Pancreas (tissue), 10 donors: ENCODE measurements around the gene TOMM34. TPM values are rescaled to one million over a fixed set of nuclear protein-coding genes. Genes with fewer than 3 reads are reported as not detected.
A peak's percentile ranks its signal among the peaks of the same experiment; 100 is the strongest.

Source experiments
- ATAC-seq, 4 donors: fragments of 200-7000 bp; cut with Tn5 transposase; one replicate each; pipeline versions ENCODE4 v1.8.0 to v1.9.1; 2020; ENCODE audit warnings: mild to moderate bottlenecking in 4 of 4, moderate library complexity in 4 of 4
- DNase-seq, 6 donors: peaks; one replicate each; pipeline ENCODE4 v3.0.0-alpha.2; 2020
- FAIRE-seq: peaks from 2 replicates; lab custom pipeline; 2012; peaks lifted over from hg19 to GRCh38; lab: Jason Lieb, UNC
- H3K27ac ChIP-seq, 4 donors: fragments of 200-600 bp; sonication (generic); 1 replicate in 3 of 4; 2 replicates in 1 of 4; pipeline versions ENCODE4 v1.5.0 to v1.8.0; 2020
- H3K27me3 ChIP-seq, 4 donors: fragments of 200-600 bp; one replicate each; pipeline ENCODE4 v1.8.0; 2021
- H3K36me3 ChIP-seq, 3 donors: fragments of 200-600 bp; sonication (generic) in 1 of 3; one replicate each; pipeline versions ENCODE4 v1.5.0 to v1.8.0; 2020 to 2021
- H3K4me1 ChIP-seq, 3 donors: fragments of 200-600 bp; one replicate each; pipeline ENCODE4 v1.8.0; 2021
- H3K4me3 ChIP-seq, 4 donors: fragments of 200-600 bp; sonication (generic) in 2 of 4; one replicate each; pipeline versions ENCODE4 v1.5.0 to v1.8.0; 2020 to 2021
- H3K9me3 ChIP-seq, 4 donors: fragments of 200-600 bp; one replicate each; pipeline ENCODE4 v1.8.0; 2021
- WGBS, 2 donors: extraction: QIAGEN DNeasy Blood & Tissue Kit; methylation state at CpG; one replicate each; pipeline ENCODE4 v1.1.7; 2013; 5-methylcytosine and 5-hydroxymethylcytosine counted together
- intact Hi-C, 3 donors: fragments of 100-400 bp; cut with DNase I; formaldehyde crosslinking; loops; one replicate each; pipeline versions ENCODE4 v1.11.1 to v1.14.2; 2022
- polyA plus RNA-seq, 2 donors: library from polyadenylated mRNA; stranded (reverse); fragments of 200-250 nt; gene quantifications; one replicate each; pipeline ENCODE4 v1.2.3, GENCODE V29; 2013
- total RNA-seq, 6 donors: library from RNA; stranded (reverse); fragmentation: NEBNext Ultra II Directional in 4 of 6; extraction: Animal tissue kit (Norgen Biotek cat#: 25700) in 4 of 6; gene quantifications; one replicate each; pipeline versions ENCODE4 v1.2.1 to v1.2.4, GENCODE V29; 2021 to 2023
- TF ChIP-seq, protein P1 (sequence below), 4 donors: fragments of 200-600 bp; sonication (generic) in 3 of 4; IDR thresholded peaks; one replicate each; pipeline versions ENCODE4 v1.5.0 to v1.8.0; 2021; ENCODE audit warnings: antibody characterized with exemption in 4 of 4
- donor health status: healthy with polysubstance abuse.
- donor health status: DM: no; HTN: no; CAD: no; lungs with moderate emphysema.
- donor health status: DM: no; HTN: no; CAD: no.
- donor health status: control.
- donor health status: control.
- donor health status: Bipolar disorder and iron deficiency.
- donor health status: DM: yes; HTN: yes; CAD: no.
- donor health status: DM: no; HTN: no; CAD: no.
- donor health status: DM: no; HTN: no; CAD: no.
- donor health status: DM: yes; HTN: yes; CAD: no.

TOMM34 gene
- total and polyA plus RNA-seq, 8 donors, result 4.9 to 18.6 (median 7.4) TPM

DNA sequence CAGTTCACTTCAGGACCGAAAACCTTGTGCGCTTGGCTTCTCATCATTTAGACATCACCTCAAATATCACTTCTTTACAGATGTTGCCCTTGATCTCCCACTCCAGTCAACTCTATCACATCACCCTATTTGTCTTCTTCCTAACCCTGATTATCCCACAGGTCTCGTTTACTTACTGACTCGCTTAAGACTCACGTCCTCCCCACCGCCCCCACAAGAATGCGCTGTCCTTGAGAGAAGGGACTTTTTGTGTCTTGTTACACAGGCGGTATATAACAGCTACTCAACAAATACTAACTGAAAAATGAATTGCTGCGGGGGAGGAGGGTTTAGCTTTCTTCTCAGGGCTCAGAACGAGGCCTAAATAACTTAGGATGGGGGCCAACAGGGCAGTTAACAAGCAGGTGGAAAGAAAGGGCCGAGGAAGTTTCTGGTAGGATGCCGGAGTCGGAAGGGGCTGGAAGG is 527 bp downstream of the TOMM34 start:
- Histone ChIP-seq H3K27me3 (no peaks in the 10 kb centered on the region), H3K36me3 (peaks cover 0 to 15% (median 6%) of the 10 kb centered on the region in 3 donors), H3K4me1 (peaks cover 0 to 13% (median 7%) of the 10 kb centered on the region in 3 donors), H3K4me3 (peak overlapping the region; percentile 62 to 90 (median 81)), H3K27ac (peak overlapping the region in 3 of 4 donors; percentile 51 to 52 (median 51)), H3K9me3 (no peaks in the 10 kb centered on the region)
- intact Hi-C loops, result no loop called here
- 3 to 4% methylated on average over 13 of the region's 13 CpGs for WGBS, 2 donors
- peak in 3 of 4 donors; percentile 29 to 39 (median 38) for ATAC-seq
- TF ChIP-seq, protein P1, sequence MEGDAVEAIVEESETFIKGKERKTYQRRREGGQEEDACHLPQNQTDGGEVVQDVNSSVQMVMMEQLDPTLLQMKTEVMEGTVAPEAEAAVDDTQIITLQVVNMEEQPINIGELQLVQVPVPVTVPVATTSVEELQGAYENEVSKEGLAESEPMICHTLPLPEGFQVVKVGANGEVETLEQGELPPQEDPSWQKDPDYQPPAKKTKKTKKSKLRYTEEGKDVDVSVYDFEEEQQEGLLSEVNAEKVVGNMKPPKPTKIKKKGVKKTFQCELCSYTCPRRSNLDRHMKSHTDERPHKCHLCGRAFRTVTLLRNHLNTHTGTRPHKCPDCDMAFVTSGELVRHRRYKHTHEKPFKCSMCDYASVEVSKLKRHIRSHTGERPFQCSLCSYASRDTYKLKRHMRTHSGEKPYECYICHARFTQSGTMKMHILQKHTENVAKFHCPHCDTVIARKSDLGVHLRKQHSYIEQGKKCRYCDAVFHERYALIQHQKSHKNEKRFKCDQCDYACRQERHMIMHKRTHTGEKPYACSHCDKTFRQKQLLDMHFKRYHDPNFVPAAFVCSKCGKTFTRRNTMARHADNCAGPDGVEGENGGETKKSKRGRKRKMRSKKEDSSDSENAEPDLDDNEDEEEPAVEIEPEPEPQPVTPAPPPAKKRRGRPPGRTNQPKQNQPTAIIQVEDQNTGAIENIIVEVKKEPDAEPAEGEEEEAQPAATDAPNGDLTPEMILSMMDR (IDR thresholded peaks at IDR 0.05), result no peak
- DNase-seq, result no peak
- FAIRE-seq, result no peak

DNA sequence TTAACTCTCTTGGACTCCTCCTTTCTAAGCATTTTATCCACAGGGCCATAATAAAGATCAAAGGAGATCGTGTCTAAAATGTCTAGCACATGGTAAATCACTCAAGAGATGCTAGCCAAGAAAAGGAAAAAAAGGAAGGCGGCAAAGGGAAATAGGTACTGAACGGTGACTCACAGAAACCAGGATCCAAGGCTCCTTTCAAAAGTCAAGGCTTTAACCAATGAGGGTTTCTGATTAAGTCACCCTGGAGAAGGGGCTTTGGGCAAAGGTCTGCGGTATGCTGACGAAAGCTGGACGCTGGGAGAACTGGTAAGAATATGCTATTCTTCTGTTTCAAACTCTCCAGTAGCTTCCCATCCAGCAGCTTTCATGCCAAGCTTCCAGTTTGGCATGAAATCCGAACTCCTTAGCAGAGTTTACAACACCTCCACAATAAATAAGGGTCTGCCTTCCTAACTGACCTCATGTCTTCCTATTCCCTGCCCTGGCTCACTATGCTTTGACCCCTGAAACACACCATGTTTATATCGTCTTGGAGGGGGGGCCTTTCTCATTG is 1.0 kb downstream of the TOMM34 start:
- TF ChIP-seq, protein P1 (IDR thresholded peaks at IDR 0.05), result no peak
- FAIRE-seq (no peak), ATAC-seq (no peak), DNase-seq (no peak)
- 36 to 45% methylated on average over 8 of the region's 8 CpGs for WGBS, 2 donors
- Histone ChIP-seq H3K4me3 (peak overlapping the region in 3 of 4 donors; percentile 62 to 90 (median 87)), H3K9me3 (no peaks in the 10 kb centered on the region), H3K36me3 (peaks cover 0 to 21% (median 6%) of the 10 kb centered on the region in 3 donors), H3K4me1 (peaks cover 0 to 13% (median 7%) of the 10 kb centered on the region in 3 donors), H3K27ac (no peak overlapping the region), H3K27me3 (no peaks in the 10 kb centered on the region)
- intact Hi-C loops, result no loop called here

DNA sequence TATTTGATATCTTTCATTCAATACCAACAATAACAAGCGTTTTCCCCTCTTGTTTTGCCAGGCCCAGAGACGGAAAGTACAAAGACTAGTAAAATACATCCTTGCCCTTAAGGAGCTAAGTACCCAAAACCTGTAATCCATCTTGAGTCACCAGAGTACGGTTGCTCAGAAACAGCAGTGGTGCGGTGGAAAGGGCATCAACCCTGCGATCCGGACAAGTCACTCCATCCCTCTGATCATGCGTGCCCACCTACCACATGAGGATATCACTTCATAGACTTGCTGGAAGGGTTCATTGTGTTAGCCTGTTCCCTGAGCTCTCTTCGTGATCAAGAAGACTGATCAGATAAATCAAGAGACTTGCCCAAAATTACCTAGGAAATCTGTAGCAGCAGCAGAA is 1.9 kb downstream of the TOMM34 start:
- peaks cover 0 to 13% (median 7%) of the 10 kb centered on the region in 3 donors for H3K4me1 ChIP-seq
- H3K27ac ChIP-seq, result no peak overlapping the region
- H3K36me3 ChIP-seq, result peaks cover 0 to 23% (median 6%) of the 10 kb centered on the region in 3 donors
- TF ChIP-seq, protein P1 (IDR thresholded peaks at IDR 0.05), result no peak
- 92 to 93% methylated on average over 8 of the region's 8 CpGs for WGBS, 2 donors
- no peaks in the 10 kb centered on the region for H3K27me3 ChIP-seq
- no peak for FAIRE-seq
- intact Hi-C loops, result no loop called here
- DNase-seq, result no peak
- no peak for ATAC-seq
- peak overlapping the region in 1 of 4 donors; percentile 62 for H3K4me3 ChIP-seq
- H3K9me3 ChIP-seq, result no peaks in the 10 kb centered on the region

DNA sequence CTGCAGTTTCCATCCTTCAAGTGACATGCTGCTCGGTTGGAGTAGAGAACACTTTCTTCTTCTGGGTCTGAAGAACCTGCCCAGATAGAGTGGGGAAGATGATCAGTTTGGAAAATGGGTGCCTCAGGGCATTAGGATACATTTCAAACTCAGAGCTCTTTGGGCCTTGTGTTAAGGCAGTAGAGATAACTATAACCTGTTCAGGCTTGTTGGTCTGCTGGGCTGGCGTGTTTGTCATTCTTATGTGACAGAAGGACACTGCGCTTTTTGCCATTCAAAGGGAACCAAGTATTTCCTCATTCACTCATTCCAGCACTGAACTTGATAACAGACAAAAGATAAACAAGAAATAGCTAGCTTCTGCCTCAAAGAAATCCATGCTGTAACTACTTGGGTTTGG is 3.8 kb downstream of the TOMM34 start:
- TF ChIP-seq, protein P1 (IDR thresholded peaks at IDR 0.05), result no peak
- no peak for DNase-seq

DNA sequence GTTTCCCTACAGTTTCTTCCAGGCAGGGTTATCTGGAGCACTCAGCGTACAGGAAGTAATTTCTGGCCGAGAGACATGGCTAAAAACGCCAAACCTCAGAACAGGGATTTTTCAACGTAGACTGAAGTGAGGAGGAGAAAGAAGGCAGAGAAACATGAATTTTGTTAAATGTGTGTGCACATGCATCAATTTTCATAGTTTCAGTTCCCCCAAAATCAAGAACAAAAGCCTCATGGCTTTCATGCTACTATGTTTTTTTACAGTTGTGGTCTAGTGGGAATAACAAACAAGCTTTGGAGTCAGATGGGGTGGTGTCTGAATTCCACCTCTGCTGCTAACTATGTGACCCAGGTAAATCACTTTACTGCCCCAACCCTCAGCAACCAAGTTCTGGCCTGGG is 4.9 kb downstream of the TOMM34 start:
- ATAC-seq (no peak), DNase-seq (no peak), FAIRE-seq (no peak)
- H3K9me3 ChIP-seq, result no peaks in the 10 kb centered on the region
- no peaks in the 10 kb centered on the region for H3K27me3 ChIP-seq
- intact Hi-C loops, result no loop called here
- TF ChIP-seq, protein P1 (IDR thresholded peaks at IDR 0.05), result no peak
- no peak overlapping the region for H3K4me3 ChIP-seq
- H3K36me3 ChIP-seq, result peaks cover 0 to 46% (median 16%) of the 10 kb centered on the region in 3 donors
- no peak overlapping the region for H3K27ac ChIP-seq
- 83 to 89% methylated on average over 4 of the region's 4 CpGs for WGBS, 2 donors
- H3K4me1 ChIP-seq, result peaks cover 0 to 9% (median 0%) of the 10 kb centered on the region in 3 donors

More for the DNA sequence above, 3.8 kb downstream of the TOMM34 start:
- 92% methylated on average over 3 of the region's 3 CpGs for WGBS, 2 donors
- Histone ChIP-seq H3K36me3 (peaks cover 0 to 35% (median 12%) of the 10 kb centered on the region in 3 donors), H3K9me3 (no peaks in the 10 kb centered on the region), H3K4me3 (no peak overlapping the region), H3K27me3 (no peaks in the 10 kb centered on the region), H3K4me1 (peaks cover 0 to 13% (median 7%) of the 10 kb centered on the region in 3 donors), H3K27ac (no peak overlapping the region)
- intact Hi-C loops, result no loop called here
- FAIRE-seq (no peak), ATAC-seq (no peak)
